Ishikawa (cell line): ENCODE data around the gene SLC46A3.

Source experiments
- CEBPB ChIP-seq: IDR thresholded peaks from 2 replicates; pipeline ENCODE4 v1.6.1; 2012
- EGR1 ChIP-seq: IDR thresholded peaks from 2 replicates; pipeline ENCODE4 v1.6.1; 2012
- EP300 ChIP-seq: IDR thresholded peaks from 2 replicates; pipeline ENCODE4 v1.6.1; 2012; ENCODE audit warnings: borderline replicate concordance
- FOXM1 ChIP-seq: IDR thresholded peaks from 2 replicates; pipeline ENCODE4 v1.6.1; 2012; ENCODE audit warnings: low read depth, borderline replicate concordance
- RAD21 ChIP-seq: IDR thresholded peaks from 2 replicates; pipeline ENCODE4 v1.6.1; 2012; ENCODE audit warnings: low read depth
- TAF1 ChIP-seq: IDR thresholded peaks from 2 replicates; pipeline ENCODE4 v1.6.1; 2012; ENCODE audit warnings: low read depth, mild to moderate bottlenecking
- TCF12 ChIP-seq: IDR thresholded peaks from 2 replicates; pipeline ENCODE4 v1.6.1; 2012; ENCODE audit warnings: low read depth
- TEAD4 ChIP-seq: IDR thresholded peaks from 2 replicates; pipeline ENCODE4 v1.6.1; 2012
- YY1 ChIP-seq: IDR thresholded peaks from 2 replicates; pipeline ENCODE4 v1.6.1; 2012; ENCODE audit warnings: low read depth
- TF ChIP-seq, protein P1 (sequence below): IDR thresholded peaks from 2 replicates; pipeline ENCODE4 v1.6.1; 2012; ENCODE audit warnings: low read depth, mild to moderate bottlenecking

DNA sequence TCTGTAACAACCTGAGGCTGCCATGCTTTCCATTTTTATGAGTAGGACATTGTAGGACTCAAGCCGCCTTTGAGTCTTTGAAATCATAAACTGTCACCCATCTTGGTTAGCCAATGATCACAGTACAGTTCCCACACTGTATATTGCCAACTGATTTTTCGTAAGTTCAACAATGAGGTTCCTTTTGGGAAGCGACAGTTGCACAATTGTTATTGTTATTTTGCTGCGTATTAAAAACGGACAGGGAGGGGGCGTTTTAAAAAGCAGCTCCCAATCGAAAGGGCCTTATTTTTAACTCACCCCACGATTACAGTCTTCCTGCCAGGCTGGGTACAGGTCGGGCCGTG, 601 bp downstream of the SLC46A3 start:
- TF ChIP-seq CEBPB = no peak
- no peak for TF ChIP-seq YY1
- no peak for TF ChIP-seq EP300
- no peak for TF ChIP-seq TAF1
- TF ChIP-seq, protein P1, sequence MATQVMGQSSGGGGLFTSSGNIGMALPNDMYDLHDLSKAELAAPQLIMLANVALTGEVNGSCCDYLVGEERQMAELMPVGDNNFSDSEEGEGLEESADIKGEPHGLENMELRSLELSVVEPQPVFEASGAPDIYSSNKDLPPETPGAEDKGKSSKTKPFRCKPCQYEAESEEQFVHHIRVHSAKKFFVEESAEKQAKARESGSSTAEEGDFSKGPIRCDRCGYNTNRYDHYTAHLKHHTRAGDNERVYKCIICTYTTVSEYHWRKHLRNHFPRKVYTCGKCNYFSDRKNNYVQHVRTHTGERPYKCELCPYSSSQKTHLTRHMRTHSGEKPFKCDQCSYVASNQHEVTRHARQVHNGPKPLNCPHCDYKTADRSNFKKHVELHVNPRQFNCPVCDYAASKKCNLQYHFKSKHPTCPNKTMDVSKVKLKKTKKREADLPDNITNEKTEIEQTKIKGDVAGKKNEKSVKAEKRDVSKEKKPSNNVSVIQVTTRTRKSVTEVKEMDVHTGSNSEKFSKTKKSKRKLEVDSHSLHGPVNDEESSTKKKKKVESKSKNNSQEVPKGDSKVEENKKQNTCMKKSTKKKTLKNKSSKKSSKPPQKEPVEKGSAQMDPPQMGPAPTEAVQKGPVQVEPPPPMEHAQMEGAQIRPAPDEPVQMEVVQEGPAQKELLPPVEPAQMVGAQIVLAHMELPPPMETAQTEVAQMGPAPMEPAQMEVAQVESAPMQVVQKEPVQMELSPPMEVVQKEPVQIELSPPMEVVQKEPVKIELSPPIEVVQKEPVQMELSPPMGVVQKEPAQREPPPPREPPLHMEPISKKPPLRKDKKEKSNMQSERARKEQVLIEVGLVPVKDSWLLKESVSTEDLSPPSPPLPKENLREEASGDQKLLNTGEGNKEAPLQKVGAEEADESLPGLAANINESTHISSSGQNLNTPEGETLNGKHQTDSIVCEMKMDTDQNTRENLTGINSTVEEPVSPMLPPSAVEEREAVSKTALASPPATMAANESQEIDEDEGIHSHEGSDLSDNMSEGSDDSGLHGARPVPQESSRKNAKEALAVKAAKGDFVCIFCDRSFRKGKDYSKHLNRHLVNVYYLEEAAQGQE = no peak
- no peak for TF ChIP-seq FOXM1
- TF ChIP-seq TCF12 = no peak
- TF ChIP-seq RAD21 = no peak
- no peak for TF ChIP-seq EGR1
- TF ChIP-seq TEAD4 = no peak
